T-helper 2 cell treated with Interferon-gamma antibody and Interleukin-4, amounts not matched to agents 5 μg/mL and 100 μg/mL, for 36 hours (primary cell): Measurements from ENCODE around the gene TTC28.
A peak's percentile ranks its signal among the peaks of the same experiment; 100 is the strongest.

Source experiments
- DNase-seq: peaks from one replicate; pipeline ENCODE4 v3.0.0; 2021; ENCODE audit warnings: low spot score
- H3K27ac Mint-ChIP-seq: one replicate; pipeline ENCODE4 v1.8.0; 2021; ENCODE audit warnings: mild to moderate bottlenecking, mixed read lengths
- H3K27me3 Mint-ChIP-seq: one replicate; pipeline ENCODE4 v1.8.0; 2021; ENCODE audit warnings: low read depth, mixed read lengths
- H3K36me3 Mint-ChIP-seq: one replicate; pipeline ENCODE4 v1.8.0; 2021; ENCODE audit warnings: low read depth, mixed read lengths
- H3K4me1 Mint-ChIP-seq: one replicate; pipeline ENCODE4 v1.8.0; 2021; ENCODE audit warnings: low read depth, mixed read lengths
- H3K4me3 Mint-ChIP-seq: one replicate; pipeline ENCODE4 v1.8.0; 2022; ENCODE audit warnings: mild to moderate bottlenecking, moderate library complexity, mixed read lengths
- H3K9me3 Mint-ChIP-seq: one replicate; pipeline ENCODE4 v1.8.0; 2021; ENCODE audit warnings: mixed read lengths

TTC28 gene

GRCh38 chr22:27993201-27993635 lies 686.4 kb downstream of the TTC28 start:
- Mint-ChIP-seq H3K27me3 (no peaks in the 10 kb centered on the region), H3K9me3 (no peaks in the 10 kb centered on the region)

GRCh38 chr22:27992294-27993165 lies 687.1 kb downstream of the TTC28 start:
- no peaks in the 10 kb centered on the region for H3K27me3 Mint-ChIP-seq
- H3K4me3 Mint-ChIP-seq = no peak overlapping the region
- H3K27ac Mint-ChIP-seq = no peak overlapping the region
- DNase-seq = no peak
- no peaks in the 10 kb centered on the region for H3K36me3 Mint-ChIP-seq
- H3K9me3 Mint-ChIP-seq = no peaks in the 10 kb centered on the region
- H3K4me1 Mint-ChIP-seq = no peaks in the 10 kb centered on the region

More at GRCh38 chr22:27993201-27993635, 686.4 kb downstream of the TTC28 start:
- no peaks in the 10 kb centered on the region for H3K4me1 Mint-ChIP-seq
- no peaks in the 10 kb centered on the region for H3K36me3 Mint-ChIP-seq
- H3K27ac Mint-ChIP-seq = no peak overlapping the region
- DNase-seq = no peak
- H3K4me3 Mint-ChIP-seq = no peak overlapping the region

GRCh38 chr22:27991586-27992293 lies 687.9 kb downstream of the TTC28 start:
- Mint-ChIP-seq H3K4me1 (no peaks in the 10 kb centered on the region), H3K27ac (no peak overlapping the region), H3K36me3 (no peaks in the 10 kb centered on the region), H3K9me3 (no peaks in the 10 kb centered on the region), H3K4me3 (no peak overlapping the region), H3K27me3 (no peaks in the 10 kb centered on the region)
- DNase-seq = no peak

- Mint-ChIP-seq H3K36me3 (no peaks in the 10 kb centered on the region), H3K4me3 (no peak overlapping the region), H3K27me3 (no peaks in the 10 kb centered on the region), H3K9me3 (no peaks in the 10 kb centered on the region), H3K4me1 (no peaks in the 10 kb centered on the region), H3K27ac (peak overlapping the region; percentile 32)
- no peak for DNase-seq
These were observed 688.8 kb downstream of the TTC28 start for GRCh38 chr22:27990879-27991278.

- no peaks in the 10 kb centered on the region for H3K27me3 Mint-ChIP-seq
- H3K9me3 Mint-ChIP-seq = no peaks in the 10 kb centered on the region
- no peak for DNase-seq
- H3K36me3 Mint-ChIP-seq = no peaks in the 10 kb centered on the region
- no peaks in the 10 kb centered on the region for H3K4me1 Mint-ChIP-seq
- peak overlapping the region; percentile 32 for H3K27ac Mint-ChIP-seq
- no peak overlapping the region for H3K4me3 Mint-ChIP-seq
These were observed 689.2 kb downstream of the TTC28 start for GRCh38 chr22:27990451-27990840.

- Mint-ChIP-seq H3K9me3 (no peaks in the 10 kb centered on the region), H3K4me3 (no peak overlapping the region), H3K4me1 (no peaks in the 10 kb centered on the region), H3K27ac (no peak overlapping the region), H3K27me3 (no peaks in the 10 kb centered on the region), H3K36me3 (no peaks in the 10 kb centered on the region)
- DNase-seq = no peak
These were observed 689.7 kb downstream of the TTC28 start for GRCh38 chr22:27989758-27990450.

GRCh38 chr22:27988704-27989103 lies 690.9 kb downstream of the TTC28 start:
- Mint-ChIP-seq H3K4me1 (no peaks in the 10 kb centered on the region), H3K9me3 (no peaks in the 10 kb centered on the region), H3K27me3 (no peaks in the 10 kb centered on the region), H3K27ac (no peak overlapping the region), H3K36me3 (no peaks in the 10 kb centered on the region), H3K4me3 (no peak overlapping the region)
- no peak for DNase-seq

- no peaks in the 10 kb centered on the region for H3K9me3 Mint-ChIP-seq
- no peaks in the 10 kb centered on the region for H3K27me3 Mint-ChIP-seq
- no peak overlapping the region for H3K4me3 Mint-ChIP-seq
- H3K36me3 Mint-ChIP-seq = no peaks in the 10 kb centered on the region
- no peak overlapping the region for H3K27ac Mint-ChIP-seq
- no peak for DNase-seq
- no peaks in the 10 kb centered on the region for H3K4me1 Mint-ChIP-seq
These were observed 692.1 kb downstream of the TTC28 start for GRCh38 chr22:27987557-27987956.

- Mint-ChIP-seq H3K4me1 (no peaks in the 10 kb centered on the region), H3K4me3 (no peak overlapping the region), H3K9me3 (no peaks in the 10 kb centered on the region), H3K36me3 (no peaks in the 10 kb centered on the region), H3K27ac (no peak overlapping the region), H3K27me3 (no peaks in the 10 kb centered on the region)
- no peak for DNase-seq
These were observed 692.7 kb downstream of the TTC28 start for GRCh38 chr22:27986937-27987336.

GRCh38 chr22:27986459-27986858 lies 693.2 kb downstream of the TTC28 start:
- H3K9me3 Mint-ChIP-seq = no peaks in the 10 kb centered on the region
- no peaks in the 10 kb centered on the region for H3K4me1 Mint-ChIP-seq
- H3K4me3 Mint-ChIP-seq = no peak overlapping the region
- H3K36me3 Mint-ChIP-seq = no peaks in the 10 kb centered on the region
- no peaks in the 10 kb centered on the region for H3K27me3 Mint-ChIP-seq
- no peak for DNase-seq
- H3K27ac Mint-ChIP-seq = no peak overlapping the region

- Mint-ChIP-seq H3K36me3 (no peaks in the 10 kb centered on the region), H3K27ac (no peak overlapping the region), H3K9me3 (no peaks in the 10 kb centered on the region), H3K4me1 (no peaks in the 10 kb centered on the region), H3K27me3 (no peaks in the 10 kb centered on the region), H3K4me3 (no peak overlapping the region)
- no peak for DNase-seq
These were observed 694.0 kb downstream of the TTC28 start for GRCh38 chr22:27985323-27986275.

GRCh38 chr22:27984723-27985122 lies 694.9 kb downstream of the TTC28 start:
- no peak overlapping the region for H3K27ac Mint-ChIP-seq
- no peak overlapping the region for H3K4me3 Mint-ChIP-seq
- no peak for DNase-seq
- H3K36me3 Mint-ChIP-seq = no peaks in the 10 kb centered on the region
- no peaks in the 10 kb centered on the region for H3K4me1 Mint-ChIP-seq
- H3K27me3 Mint-ChIP-seq = no peaks in the 10 kb centered on the region
- no peaks in the 10 kb centered on the region for H3K9me3 Mint-ChIP-seq

- Mint-ChIP-seq H3K27me3 (no peaks in the 10 kb centered on the region), H3K4me3 (no peak overlapping the region), H3K9me3 (no peaks in the 10 kb centered on the region), H3K36me3 (no peaks in the 10 kb centered on the region), H3K4me1 (no peaks in the 10 kb centered on the region), H3K27ac (no peak overlapping the region)
- no peak for DNase-seq
These were observed 695.5 kb downstream of the TTC28 start for GRCh38 chr22:27984001-27984695.
